HG03103 (cell line): Measurements from ENCODE around the gene DCTN3.
"Not testable (repeated sequence)": the region's sequence is repeated elsewhere in the genome, so short reads cannot be mapped to it uniquely, and the experiment has no call there.

Experiments used
- ATAC-seq: cut with Tn5 transposase; IDR thresholded peaks from one replicate; pipeline ENCODE4 v1.9.1; 2021; ENCODE audit warnings: low read depth; ENCODE audit not compliant: unreplicated experiment

Gene DCTN3

DNA sequence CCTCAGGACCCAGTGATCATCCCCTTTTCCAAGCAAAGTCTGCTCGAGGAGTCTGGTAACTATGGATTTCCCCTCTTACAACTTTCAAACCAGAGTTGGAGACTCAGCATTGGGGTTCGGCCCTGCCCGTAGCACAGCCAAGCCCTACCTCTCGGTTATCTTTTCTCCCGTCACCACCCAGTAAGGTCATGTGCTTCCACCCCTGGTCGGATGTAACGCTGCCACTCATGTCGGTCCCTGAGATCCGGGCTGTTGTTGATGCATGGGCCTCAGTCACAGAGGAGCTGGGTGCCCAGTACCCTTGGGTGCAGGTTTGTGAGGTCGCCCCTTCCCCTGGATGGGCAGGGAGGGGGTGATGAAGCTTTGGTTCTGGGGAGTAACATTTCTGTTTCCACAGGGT lies 27.4 kb upstream of the DCTN3 start:
- no peak for ATAC-seq

GRCh38 chr9:34647084-34647403 lies 26.7 kb upstream of the DCTN3 start:
- no peak for ATAC-seq

- peak; percentile 77 for ATAC-seq
Measured at GRCh38 chr9:34646211-34647083, 26.2 kb upstream of the DCTN3 start, which contains the start of gene GALT. GALT (plus strand) TSS chr9:34646675; CDS start chr9:34646705, 30 bp downstream.

- no peak for ATAC-seq
Measured at GRCh38 chr9:34644766-34645314, 24.5 kb upstream of the DCTN3 start.

- ATAC-seq, result no peak
Measured at GRCh38 chr9:34642679-34643078, 22.4 kb upstream of the DCTN3 start.

DNA sequence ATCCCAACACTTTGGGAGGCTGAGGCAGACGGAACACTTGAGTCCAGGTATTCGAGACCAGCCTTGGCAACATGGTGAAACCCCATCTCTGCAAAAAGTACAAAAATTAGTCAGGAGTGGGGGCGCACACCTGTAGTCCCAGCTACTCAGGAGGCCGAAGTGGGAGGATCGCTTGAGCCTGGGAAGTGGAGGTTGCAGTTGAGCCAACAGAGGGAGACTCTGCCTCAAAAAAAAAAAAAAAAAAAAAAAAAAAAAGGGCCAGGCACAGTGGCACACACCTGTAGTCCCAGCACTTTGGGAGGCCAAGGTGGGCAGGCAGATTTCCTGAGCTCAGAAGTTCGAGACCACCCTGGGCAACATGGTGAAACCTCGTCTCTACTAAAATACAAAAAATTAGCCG lies 19.0 kb upstream of the DCTN3 start:
- ATAC-seq, result not testable (repeated sequence)

GRCh38 chr9:34638138-34638445 lies 17.8 kb upstream of the DCTN3 start:
- no peak for ATAC-seq

DNA sequence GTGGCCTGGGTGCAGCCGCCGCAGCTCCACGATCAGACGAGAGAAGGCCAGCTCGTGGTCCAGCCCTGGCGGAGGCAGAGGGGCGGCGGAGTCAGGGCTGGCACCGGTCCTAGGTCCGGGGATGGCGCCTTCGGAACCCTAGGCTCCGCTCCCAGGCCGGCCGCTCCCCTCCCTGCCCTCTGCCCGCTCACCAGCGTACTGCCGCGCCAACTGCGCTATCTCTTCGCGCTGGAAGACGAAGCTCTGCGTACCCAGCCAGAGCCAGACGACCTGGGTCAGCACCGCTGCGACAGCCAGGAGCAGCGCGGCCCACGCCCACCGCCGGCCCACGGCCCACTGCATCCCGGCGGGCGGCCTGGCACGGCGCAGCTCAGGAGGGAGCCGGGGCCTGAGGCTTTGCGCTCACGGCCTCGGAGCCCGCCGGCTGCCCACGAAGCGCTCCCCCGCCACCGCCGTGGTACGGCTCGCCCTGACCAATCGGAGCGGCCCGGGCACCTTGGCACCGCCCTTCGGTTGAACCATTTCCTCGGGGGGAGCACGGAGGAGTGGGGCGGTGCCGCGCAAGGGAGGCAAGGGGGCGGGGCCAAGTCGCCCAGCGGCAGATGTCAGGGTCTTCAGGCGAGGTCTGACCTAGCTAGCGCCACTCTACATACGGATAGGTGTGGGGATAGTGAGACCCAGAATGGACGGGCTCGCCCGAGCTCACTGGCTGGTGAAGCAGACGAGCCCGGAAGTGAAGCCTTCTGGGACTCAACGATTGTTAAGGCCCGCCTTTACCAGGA lies 17.3 kb upstream of the DCTN3 start, which contains the start of gene SIGMAR1:
Gene SIGMAR1, minus strand, starts transcription at position 432 of the 782 bp plus-strand sequence. Its CDS starts 90 bp downstream, at position 342.
- ATAC-seq, result peak; percentile 78

DNA sequence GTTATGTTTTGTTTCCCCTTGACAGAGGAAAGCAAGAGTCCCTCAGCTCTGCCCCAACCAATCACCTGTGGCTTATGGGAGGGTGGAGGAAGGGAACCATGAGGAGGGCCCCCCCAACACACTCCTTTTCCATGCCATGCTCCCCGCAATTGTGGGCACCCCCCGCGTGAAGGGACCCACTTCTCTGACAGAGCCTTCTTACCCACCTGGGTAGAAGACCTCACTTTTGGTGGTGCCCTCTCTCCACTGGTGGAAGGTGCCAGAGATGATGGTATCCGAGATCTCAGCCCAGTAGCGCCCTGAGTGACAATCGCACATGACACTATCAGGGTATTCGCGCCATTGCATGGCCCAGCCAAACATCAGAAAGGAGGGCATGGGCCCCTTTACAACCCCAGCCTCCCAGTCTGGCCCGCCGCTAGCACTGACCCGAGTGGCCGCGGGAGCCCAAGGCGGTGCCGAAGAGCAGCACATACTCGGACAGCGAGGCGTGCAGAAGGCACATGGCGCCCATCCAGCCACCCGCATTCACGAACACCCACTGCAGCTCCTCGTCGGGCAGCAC lies 16.6 kb upstream of the DCTN3 start:
- ATAC-seq, result no peak

DNA sequence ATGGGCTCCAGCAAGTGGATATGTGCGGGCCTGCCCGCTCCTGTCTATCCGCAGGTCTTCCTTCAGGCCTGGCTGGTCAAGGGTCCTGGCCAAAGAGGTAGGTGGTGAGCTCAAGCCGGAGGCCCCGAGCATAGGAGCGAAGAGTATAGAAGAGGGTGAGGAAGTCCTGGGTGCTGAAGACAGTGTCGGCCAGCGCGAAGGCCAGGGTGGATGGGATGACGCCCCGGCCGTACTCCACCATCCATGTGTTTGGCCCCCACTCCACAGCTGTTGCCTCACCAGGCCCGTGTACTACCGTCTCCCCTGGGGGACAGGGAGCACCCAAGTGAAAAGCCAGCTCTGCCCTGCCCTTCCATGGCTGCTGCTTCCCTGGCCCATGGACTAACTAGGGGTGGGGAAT lies 15.3 kb upstream of the DCTN3 start:
- no peak for ATAC-seq

- no peak for ATAC-seq
Measured at GRCh38 chr9:34634551-34635248, 14.4 kb upstream of the DCTN3 start.

DNA sequence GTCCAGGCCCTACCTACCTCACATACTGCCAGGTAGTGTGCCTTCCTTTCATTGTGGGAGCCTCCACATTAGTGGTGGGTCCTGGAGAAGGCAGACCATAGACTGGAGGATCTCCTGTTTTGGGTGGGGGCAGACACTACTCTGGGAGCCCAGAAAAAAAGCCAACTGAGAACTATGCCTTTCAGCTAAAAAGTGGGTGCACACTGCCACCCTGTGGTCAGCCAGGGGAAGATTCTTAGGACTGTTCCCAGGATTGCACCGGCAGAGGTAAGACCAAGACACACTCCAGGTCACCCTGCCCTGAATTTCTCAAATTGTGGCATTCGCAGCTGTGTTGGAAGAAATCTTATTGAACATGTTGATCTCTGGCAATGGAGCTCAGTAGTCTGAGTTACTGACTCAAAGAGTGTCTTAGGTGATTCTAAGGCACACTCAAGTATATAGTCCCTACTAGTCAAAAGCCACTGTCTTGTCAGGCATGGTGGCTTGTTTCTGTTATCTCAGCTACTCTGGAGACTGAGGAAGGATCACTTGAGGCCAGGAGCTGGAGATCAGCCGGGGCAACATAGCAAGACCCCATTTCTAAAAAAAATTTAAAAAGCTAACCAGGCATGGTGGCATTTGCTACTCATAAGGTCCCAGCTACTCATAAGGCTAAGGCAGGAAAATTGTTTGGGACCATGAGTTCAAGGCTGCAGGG lies 13.7 kb upstream of the DCTN3 start:
- ATAC-seq, result no peak

GRCh38 chr9:34633166-34633565 lies 12.9 kb upstream of the DCTN3 start:
- no peak for ATAC-seq

GRCh38 chr9:34630402-34631154 lies 10.3 kb upstream of the DCTN3 start:
- no peak for ATAC-seq

GRCh38 chr9:34629491-34629808 lies 9.2 kb upstream of the DCTN3 start:
- no peak for ATAC-seq

- ATAC-seq, result no peak
Measured at GRCh38 chr9:34628656-34629490, 8.6 kb upstream of the DCTN3 start, which contains the start of gene ARID3C. ARID3C (minus strand) TSS chr9:34629066; CDS start chr9:34628014, 1,052 bp downstream.

GRCh38 chr9:34627716-34628655 lies 7.7 kb upstream of the DCTN3 start:
- no peak for ATAC-seq

- ATAC-seq, result no peak
Measured at GRCh38 chr9:34625186-34625486, 4.8 kb upstream of the DCTN3 start.
